GM21423 (cell line): ENCODE data around the gene HSD17B14.
"Not testable (repeated sequence)": the region's sequence is repeated elsewhere in the genome, so short reads cannot be mapped to it uniquely, and the experiment has no call there.

Experiments
- ATAC-seq: cut with Tn5 transposase; IDR thresholded peaks from one replicate; pipeline ENCODE4 v1.9.1; 2021; ENCODE audit warnings: mild to moderate bottlenecking, moderate library complexity; ENCODE audit not compliant: unreplicated experiment

The HSD17B14 gene

DNA sequence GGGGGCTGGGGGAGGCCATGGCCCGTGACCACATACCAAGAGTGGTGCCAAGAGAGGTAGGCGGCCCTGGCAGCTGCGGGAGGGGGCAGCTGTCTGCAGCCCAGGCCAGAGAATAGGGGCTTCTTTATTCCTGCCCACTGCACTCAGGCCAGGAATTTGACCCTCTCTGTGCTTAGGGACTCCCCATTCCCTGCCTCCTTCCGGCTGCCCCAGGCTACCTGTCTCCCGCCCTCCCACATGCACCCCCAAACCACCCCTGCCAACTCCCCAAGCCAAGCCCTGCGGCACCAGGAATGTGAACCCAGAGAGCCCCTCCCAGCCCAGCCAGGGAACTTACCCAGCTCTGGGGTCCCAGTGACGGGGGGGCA lies 31.4 kb upstream of the HSD17B14 start:
- no peak for ATAC-seq

DNA sequence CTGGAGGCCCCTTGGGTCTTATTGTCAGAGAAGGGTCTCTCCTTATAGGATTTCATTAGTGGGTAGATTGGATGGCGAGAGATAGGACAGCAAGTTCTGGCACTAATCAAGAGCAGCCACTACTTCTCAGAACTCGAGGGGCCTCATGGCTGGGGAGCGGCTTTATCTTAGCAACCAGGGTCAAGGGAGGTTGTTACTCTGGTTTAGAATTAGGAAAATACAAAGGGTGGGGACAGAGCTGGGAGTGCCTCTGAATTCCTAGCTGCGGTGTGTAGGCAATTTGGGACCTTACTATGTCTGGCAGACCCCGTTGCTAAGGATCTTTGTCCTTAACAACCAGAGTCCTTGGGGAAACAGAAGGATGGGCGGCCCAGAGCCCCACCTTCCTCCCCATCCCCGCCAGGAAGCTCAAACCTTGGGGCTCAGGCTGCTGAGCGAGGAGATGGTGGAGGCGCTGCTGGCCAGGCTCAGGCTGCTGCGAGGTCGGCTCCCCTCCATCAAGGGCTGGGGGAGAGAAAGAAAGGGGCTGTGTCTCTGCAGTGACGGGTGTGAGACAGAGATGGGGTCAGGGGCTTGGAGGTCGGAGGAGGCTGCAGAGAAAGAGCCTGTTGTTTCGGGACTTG lies 30.9 kb upstream of the HSD17B14 start:
- ATAC-seq = no peak

DNA sequence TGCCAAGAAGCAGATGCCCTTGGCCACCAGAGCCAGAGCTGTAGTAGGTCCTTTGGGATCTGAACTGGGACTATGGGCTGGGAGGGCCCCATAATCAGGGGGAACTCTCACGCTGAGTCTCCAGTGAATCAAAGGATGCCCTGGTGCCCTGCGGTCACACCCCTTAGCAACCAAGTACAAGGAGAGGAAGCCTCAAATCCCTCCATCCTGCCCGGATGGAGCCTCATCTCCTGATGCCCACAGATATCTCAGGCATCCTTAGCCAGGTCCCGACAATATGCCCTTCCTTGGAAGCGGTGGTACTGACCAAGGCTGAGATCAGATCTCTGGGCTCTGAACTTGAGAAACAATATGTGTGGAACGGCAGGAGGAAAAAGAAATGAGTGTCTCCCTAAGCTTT lies 30.4 kb upstream of the HSD17B14 start:
- no peak for ATAC-seq

DNA sequence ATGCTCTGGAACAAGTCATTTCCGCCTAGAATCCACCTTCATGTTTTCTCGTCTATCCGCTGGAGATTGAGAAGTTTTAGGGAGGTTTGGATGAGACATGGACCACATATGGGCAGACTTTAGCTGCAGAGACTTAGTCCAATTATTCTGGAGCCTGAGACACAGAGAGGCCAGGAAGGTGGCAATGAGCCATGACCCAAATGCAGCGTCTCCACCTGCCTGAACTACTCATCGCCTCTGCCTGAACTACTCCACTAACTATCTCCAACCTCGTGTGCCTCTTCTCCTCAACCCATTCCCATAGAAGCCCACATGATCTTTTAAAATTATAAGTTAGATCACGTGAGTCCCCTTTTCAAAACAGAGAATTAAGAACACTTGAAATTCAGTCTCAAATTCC lies 26.5 kb upstream of the HSD17B14 start:
- no peak for ATAC-seq

DNA sequence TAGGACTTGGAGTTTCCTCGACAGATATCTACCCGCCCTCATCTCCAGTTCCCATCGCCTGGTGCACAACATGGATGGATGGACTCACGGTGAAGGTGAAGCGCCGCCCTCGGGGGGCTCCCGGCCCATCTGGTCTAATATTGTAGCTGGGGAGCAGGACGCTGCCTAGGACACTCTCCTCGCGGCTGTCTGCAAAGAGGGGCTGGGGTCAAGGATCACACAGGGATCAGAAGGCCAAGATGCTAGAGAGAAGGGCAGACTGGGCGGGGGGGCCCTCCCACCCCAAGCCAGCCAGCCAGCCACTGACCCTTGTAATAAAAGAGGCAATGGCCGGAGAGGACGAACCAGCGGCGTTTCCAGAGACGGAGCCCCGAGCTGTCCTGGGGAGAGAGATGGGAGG lies 25.0 kb upstream of the HSD17B14 start:
- ATAC-seq = no peak

DNA sequence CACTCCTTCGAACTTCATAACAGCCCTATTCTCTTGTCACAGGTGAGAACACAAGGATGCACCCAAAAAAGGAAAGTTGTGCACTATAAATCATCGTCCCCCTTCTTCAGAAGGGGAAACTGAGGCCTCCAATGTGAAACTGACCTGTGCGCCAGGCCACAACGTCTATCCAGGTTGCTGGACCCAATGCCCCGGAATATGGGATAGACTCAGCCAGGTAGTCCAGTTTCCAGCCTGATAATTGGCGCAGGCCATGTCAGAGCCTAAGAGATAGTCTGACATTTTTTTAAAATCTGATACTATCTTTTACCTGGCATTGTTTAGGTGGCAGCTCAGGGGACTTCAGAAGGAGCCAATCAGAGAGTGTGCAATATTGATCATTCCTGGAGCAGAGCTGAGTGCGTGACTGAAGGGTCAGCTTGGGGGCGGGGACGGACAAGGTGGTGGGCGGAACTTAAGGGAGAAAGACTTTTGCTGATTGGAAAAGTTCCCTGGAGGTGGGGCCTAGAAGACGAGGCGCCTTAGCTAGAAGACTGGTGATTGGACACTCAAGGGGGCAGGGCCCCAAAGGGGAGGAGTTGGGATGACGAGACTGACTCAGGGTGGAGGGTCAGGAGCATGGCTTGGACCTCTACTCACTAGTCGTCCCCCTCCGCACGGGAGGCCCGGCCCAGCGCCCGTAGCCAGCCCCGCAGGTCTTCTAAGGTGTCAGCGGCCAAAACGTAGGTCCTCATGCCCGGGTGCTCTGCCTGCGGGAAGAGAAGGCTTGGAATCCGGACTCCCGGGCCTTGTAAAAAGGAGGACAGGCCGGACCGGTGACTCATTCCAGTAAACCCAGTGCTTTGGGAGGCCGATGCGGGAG lies 23.7 kb upstream of the HSD17B14 start:
- no peak for ATAC-seq

DNA sequence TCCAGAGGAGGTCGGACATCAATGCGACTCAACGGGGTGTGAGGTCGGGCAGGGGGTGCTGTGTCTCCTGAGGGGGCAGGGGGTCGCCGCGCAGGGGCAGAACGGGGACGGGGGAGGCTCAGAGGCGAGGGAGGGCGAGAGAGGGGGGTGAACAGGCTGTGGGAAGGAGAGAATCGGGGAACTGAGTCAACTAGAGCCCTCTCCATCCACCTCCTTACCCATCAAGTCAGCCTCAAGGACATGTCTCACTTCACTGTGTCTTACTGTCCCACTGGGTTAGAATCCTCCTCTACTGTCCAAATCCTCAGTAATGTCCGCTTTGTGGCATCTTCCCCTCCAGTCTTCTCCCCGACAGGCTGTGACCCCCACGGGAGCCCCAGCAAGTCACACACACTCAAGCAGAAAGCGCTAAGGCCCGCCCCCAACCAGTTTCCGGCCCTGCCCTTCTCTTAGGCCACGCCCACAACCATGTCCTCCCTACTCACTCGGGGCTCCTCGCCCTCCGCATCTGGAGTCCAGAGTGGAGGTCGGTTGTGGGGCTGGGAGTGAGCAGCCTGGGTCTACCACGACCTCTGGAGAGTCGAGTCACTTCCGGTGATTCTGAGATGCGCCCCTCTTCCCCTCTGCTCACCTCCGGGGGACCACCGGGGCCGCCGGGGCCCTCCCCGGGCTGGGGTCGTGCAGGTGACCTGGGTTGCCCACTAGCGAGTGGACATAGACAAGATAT lies 22.9 kb upstream of the HSD17B14 start:
- ATAC-seq = peak; percentile 71

DNA sequence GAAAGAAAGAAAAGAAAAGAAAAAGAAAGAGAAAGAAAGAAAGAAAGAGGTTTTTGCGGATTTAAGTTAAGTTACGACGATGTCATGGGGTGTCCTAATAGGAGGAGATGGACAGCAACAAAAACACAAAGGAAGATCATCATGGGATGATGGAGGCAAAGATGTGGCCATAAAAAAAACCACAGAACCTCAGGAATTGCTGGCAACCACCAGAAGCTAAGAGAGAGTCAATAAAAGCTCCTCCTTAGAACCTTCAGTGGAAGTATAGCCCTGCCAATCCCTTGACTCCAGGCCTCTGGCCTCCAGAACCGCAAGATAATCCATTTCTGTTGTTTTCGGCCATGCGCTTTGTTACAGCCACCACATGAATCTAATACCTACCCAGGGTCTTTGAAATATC lies 20.6 kb upstream of the HSD17B14 start:
- no peak for ATAC-seq

DNA sequence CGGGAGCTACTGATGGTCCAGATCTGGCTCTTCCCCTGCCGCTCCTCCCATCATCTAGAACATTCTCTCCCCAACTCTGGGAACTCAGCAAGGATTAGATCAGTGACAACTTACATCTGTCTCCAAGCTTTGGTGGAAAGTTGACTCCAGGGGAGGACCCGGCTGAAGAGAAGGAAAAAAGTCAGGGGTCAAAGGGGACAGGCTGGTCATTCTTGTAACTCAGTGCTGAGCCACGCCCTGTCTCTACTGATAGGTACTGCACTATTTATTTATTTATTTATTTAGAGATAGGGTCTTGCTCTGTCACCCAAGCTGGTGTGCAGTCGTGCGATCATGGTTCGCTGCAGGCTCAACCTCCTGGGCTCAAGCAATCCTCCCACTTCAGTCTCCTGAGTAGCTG lies 17.8 kb upstream of the HSD17B14 start:
- no peak for ATAC-seq

DNA sequence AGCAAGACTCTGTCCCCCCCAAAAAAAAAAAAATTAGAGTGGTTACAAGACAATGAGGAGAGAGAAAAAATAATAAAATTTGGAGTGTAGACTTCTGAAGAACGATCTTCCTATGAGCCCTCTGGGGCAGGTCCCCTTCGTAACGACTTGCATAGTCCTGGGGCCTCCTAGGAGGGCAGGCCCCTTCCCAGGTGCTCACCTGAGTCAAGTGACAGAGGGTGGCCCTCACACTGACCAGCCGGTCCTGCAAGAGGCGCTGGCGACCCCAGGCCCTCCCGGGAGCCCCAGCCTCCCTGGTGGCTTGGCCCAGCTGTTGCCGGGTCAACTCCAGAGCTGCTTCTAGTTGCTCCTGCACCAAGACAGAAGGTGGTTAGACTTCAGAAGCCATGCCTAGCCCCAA lies 17.2 kb upstream of the HSD17B14 start:
- ATAC-seq = no peak

DNA sequence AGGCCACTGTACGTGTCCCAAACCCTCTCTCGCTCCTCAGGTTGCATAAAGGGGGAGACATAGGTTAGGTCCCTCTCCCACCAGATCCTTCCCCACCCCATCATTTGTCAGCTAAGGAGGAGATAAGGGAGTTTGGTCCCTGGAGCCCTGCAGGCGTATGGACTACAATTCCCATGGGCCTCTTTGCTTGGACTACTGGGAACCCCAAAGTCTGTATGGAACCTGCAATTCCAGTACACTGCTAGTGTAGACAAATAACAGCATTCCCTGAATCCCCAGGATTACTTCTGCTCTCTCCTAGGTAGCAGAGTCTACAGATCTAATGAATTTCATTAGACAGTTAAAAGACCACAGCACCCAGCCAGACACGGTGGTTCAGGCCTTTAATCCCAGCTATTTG lies 16.0 kb upstream of the HSD17B14 start:
- no peak for ATAC-seq

DNA sequence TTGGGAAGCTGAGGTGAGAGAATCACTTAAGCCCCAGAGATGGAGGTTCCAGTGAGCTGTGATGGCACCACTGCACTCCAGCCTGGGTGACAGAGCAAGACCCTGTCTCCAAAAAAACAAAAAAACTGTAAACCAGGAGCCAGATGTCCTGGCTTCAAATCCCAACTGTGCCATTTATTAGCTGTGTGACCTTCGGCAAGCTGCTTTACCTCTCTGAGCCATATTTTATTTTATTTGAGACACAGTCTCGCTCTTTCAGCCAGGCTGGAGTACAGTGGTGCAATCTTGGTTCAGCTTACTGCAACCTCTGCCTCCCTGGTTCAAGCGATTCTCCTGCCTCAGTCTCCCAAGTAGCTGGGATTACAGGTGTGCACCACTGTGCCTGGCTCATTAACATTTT lies 10.4 kb upstream of the HSD17B14 start:
- ATAC-seq = not testable (repeated sequence)

DNA sequence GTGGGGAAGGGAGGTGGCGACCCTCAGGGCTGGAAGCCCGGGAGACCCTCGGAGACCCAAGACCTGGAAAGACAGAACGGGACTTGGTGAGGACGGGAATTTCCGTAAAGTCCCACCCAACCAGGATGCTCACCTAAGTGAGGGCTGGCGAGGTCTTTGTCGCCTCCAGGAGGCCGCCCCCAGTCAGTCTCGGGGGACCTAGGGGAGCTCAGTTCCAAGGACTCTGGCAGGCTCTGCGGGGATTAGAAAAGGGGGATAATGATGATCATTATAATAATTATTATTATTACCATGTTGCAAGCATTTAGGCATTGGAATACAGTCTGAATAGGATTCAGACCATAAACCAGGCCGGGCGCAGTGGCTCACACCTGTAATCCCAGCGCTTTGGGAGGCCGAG lies 9.1 kb upstream of the HSD17B14 start:
- no peak for ATAC-seq

DNA sequence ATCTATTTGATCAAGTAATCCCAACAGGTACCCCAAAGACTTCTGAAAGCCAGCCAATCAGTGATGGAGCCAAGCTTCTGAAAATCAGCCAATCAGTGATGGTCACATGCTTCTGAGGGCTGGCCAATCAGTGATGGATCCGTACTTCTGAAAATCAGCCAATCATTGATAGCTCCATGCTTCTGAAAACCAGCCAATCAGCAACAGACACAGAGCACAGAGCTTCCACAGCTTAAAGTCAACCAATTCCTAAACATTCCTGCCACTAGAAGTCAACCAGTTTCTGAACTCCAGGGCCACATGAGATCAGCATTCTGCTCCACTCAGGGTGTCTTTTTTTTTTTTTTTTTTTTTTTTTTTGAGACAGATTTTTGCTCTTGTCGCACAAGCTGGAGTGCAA lies 8.2 kb upstream of the HSD17B14 start:
- no peak for ATAC-seq

DNA sequence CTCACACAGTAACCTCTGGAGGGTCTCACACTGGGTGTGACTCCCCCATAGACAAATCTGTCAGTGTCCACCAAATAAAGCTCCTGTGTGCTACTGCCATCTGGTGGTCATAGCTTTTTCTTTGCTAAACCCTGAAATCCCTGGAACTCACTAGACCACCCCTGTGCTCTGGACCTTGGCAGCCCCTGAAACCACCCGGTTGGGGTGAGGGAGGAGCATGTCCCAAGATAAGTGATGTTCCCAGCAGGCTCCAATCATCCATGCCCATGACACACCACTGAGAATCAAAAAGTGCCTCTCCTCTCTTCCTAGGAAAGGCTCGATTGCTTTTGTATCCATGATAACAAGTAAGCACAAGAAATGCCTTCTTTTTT lies 6.5 kb upstream of the HSD17B14 start:
- no peak for ATAC-seq

DNA sequence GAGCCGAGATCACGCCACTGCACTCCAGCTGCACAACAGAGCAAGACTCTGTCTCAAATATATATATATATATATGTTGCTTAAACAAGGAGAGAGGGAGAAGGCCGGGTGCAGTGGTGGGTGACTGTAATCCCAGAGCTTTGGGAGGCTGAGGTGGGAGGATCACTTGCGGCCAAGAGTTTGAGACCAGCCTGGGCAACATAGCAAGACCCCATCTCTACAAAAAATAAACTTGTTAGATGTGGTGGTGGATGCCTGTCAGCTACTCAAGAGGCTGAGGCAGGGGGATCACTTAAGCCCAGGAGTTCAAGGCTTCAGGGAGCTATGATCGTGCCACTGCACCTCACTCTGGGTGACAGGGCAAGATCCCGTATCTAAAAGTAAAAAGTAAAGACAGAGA lies 5.3 kb upstream of the HSD17B14 start:
- ATAC-seq = no peak

DNA sequence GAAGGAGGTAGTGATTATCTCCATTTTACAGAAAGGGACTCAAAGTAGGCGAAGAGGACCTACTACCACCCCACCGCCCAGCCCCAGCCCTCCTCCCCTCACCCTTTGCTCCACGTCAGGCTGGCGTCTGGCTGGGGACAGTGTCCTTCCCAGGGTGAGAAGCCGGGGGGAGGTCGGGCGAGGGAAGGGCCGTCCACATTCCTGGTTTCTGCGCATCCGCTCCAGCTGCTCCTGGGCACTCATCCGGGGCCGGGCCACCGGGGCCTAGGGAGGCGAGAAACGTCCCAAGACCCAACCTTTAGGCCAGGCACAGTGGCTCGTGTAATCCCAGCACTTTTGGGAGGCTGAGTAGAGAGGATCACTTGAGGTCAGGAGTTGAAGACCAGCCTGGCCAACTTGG lies 4.8 kb upstream of the HSD17B14 start:
- ATAC-seq = no peak

DNA sequence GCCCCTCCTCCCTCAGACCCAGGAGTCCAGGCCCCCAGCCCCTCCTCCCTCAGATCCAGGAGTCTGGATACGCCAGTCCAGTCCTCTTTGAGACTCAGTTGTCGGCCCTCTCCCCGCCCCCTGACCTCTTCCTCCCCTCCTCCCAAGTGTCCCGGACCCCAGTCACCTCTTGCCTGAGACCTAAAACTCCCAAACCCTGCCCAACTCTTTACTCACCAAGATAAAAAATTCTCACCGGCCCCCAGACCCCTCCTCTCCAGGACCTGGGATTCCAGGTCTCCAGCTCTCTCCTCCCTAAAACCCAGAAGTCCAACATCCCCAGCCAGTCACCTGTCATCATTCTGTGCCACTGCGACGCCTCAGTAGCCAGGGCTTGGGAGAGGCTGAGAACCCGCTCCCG lies 1.4 kb upstream of the HSD17B14 start:
- no peak for ATAC-seq

DNA sequence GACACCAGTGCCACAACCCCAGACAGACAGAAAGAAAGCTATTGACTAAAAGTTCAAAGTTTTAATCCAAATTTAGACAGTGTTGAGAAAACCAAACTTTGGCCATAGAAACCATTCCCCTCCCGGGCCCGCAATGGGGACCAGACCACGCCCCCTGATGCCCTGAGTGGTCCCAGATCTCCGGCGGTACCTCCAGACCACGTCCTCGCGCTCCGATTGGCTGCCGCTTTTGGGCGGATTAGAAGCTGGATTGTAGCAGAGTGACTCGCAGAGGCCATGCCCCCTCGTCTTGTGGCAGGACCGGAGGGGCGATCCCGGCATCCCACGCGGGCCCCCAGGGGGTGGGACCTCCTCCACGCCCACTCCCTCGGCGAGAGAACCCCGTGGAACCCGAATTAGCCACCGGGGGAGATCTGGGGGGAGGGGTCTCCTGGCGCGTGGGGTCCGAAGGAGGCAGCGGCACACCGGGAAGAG lies 797 bp upstream of the HSD17B14 start:
- ATAC-seq = peak; percentile 55

DNA sequence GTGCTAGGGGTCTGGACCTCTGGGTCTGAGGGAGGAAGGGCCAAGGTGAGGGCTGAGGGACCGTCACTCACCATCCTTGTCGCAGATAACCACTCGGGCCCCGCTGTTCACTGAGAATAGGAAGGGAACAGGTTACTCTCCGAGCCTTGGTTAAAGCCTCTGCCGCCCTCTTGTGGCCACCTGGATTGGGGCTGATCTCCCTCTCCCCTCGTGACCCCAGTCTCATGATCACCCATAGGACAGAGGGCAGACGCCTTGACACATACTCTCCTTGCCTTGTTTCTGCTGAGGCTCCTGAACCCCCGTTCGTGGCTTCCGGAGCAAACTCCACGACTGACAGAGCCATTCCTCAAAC lies 580 bp downstream of the HSD17B14 start:
- ATAC-seq = peak; percentile 72

DNA sequence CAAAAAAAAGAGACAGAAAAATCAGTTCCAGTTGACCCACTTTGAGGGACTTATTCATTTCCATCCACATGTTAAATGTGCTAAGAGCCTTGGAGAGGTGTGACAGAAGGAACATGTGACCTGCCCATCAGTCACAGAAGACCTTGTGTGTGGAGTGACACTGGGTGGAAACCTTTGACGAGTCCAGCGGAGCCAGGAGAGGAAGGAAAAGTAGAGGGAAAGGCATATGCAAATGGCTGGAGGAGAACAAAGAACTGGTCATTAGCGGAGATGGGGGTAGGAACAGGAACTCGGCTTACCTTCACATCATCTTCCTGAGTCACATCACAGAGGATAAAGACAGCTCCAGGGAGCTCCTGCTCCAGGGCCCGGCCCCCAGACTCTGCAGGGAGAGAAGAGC lies 2.3 kb downstream of the HSD17B14 start:
- no peak for ATAC-seq

DNA sequence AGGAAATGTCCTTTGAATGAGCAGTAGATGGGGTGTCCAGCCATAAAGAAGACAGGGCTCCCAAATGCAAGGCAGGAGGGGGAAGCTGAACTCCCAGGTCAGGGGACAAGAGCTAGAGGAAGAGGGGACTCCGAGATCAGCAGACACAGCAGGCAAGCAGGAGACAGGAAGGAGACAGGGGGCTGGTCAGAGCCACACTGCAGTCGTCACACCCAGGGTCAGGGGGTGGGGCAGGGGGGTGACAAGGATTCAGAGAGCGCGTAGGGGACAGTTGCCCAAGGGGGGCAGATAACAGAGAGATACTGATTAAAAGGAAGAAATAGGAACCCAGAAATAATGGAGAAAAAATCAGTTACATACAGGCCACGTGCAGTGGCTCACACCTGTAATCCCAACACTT lies 3.2 kb downstream of the HSD17B14 start:
- no peak for ATAC-seq
